ENCODE data around the gene CCL7. TPM values are rescaled to one million over a fixed set of nuclear protein-coding genes. Genes with fewer than 3 reads are reported as not detected.

The CCL7 gene
- total and polyA plus RNA-seq, 2 experiments from 2014 or later = not detected

GRCh38 chr17:34261568-34262337, 8.3 kb upstream of the CCL7 start:
- DNase-seq (ENCODE audit: low read depth in 1 of 2, low spot score in 1 of 2) = no peak

GRCh38 chr17:34265711-34266110, 4.3 kb upstream of the CCL7 start:
- no peak for DNase-seq (ENCODE audit: low read depth in 1 of 2, low spot score in 1 of 2)
- H3K9me3 ChIP-seq (ENCODE audit: low read depth) = no peaks in the 10 kb centered on the region
- no peaks in the 10 kb centered on the region for H3K27me3 ChIP-seq
- TF ChIP-seq CTCF (IDR thresholded peaks at IDR 0.05; ENCODE audit: low read depth, low read length) = no peak
- no peaks in the 10 kb centered on the region for H3K36me3 ChIP-seq
- H3K4me3 ChIP-seq = no peak overlapping the region
- H3K4me1 ChIP-seq (ENCODE audit: low read depth) = no peaks in the 10 kb centered on the region
- no peak overlapping the region for H3K27ac ChIP-seq

More at GRCh38 chr17:34261568-34262337, 8.3 kb upstream of the CCL7 start:
- no peaks in the 10 kb centered on the region for H3K4me1 ChIP-seq (ENCODE audit: low read depth)
- H3K4me3 ChIP-seq = no peak overlapping the region
- H3K9me3 ChIP-seq (ENCODE audit: low read depth) = no peaks in the 10 kb centered on the region
- H3K27ac ChIP-seq = no peak overlapping the region
- no peaks in the 10 kb centered on the region for H3K27me3 ChIP-seq
- H3K36me3 ChIP-seq = no peaks in the 10 kb centered on the region
- no peak for TF ChIP-seq CTCF (IDR thresholded peaks at IDR 0.05; ENCODE audit: low read depth, low read length)

GRCh38 chr17:34275881-34276280, 5.9 kb downstream of the CCL7 start:
- no peak overlapping the region for H3K27ac ChIP-seq
- no peaks in the 10 kb centered on the region for H3K9me3 ChIP-seq (ENCODE audit: low read depth)
- no peaks in the 10 kb centered on the region for H3K36me3 ChIP-seq
- no peak overlapping the region for H3K4me3 ChIP-seq
- TF ChIP-seq CTCF (IDR thresholded peaks at IDR 0.05; ENCODE audit: low read depth, low read length) = no peak
- peak in 1 of 2 donors; percentile 96 for DNase-seq (ENCODE audit: low read depth in 1 of 2, low spot score in 1 of 2)
- no peaks in the 10 kb centered on the region for H3K4me1 ChIP-seq (ENCODE audit: low read depth)
- peaks cover 6% of the 10 kb centered on the region for H3K27me3 ChIP-seq

GRCh38 chr17:34276826-34277225, 6.8 kb downstream of the CCL7 start:
- no peak for TF ChIP-seq CTCF (IDR thresholded peaks at IDR 0.05; ENCODE audit: low read depth, low read length)
- DNase-seq (ENCODE audit: low read depth in 1 of 2, low spot score in 1 of 2) = peak in 1 of 2 donors; percentile 74
- H3K36me3 ChIP-seq = no peaks in the 10 kb centered on the region

GRCh38 chr17:34283571-34283970, 13.6 kb downstream of the CCL7 start:
- TF ChIP-seq CTCF (IDR thresholded peaks at IDR 0.05; ENCODE audit: low read depth, low read length) = no peak
- H3K4me3 ChIP-seq = no peak overlapping the region
- no peaks in the 10 kb centered on the region for H3K36me3 ChIP-seq
- H3K27ac ChIP-seq = no peak overlapping the region
- H3K27me3 ChIP-seq = no peaks in the 10 kb centered on the region
- H3K9me3 ChIP-seq (ENCODE audit: low read depth) = no peaks in the 10 kb centered on the region
- DNase-seq (ENCODE audit: low read depth in 1 of 2, low spot score in 1 of 2) = no peak
- no peaks in the 10 kb centered on the region for H3K4me1 ChIP-seq (ENCODE audit: low read depth)

More at GRCh38 chr17:34276826-34277225, 6.8 kb downstream of the CCL7 start:
- Histone ChIP-seq H3K9me3 (ENCODE audit: low read depth) (no peaks in the 10 kb centered on the region), H3K4me1 (ENCODE audit: low read depth) (no peaks in the 10 kb centered on the region), H3K27ac (no peak overlapping the region), H3K4me3 (no peak overlapping the region), H3K27me3 (no peaks in the 10 kb centered on the region)
